NCI-H524 treated with DMSO at 0.1 percent for 48 hours (cell line): ENCODE results near the gene CAMTA1.
"Not testable (repeated sequence)": the region's sequence is repeated elsewhere in the genome, so short reads cannot be mapped to it uniquely, and the experiment has no call there.

ENCODE experiments used
- DNase-seq: peaks from one replicate; lab custom pipeline; 2025; lab: John Stamatoyannopoulos, UW

CAMTA1 gene

GRCh38 chr1:7589080-7589735 is 804.0 kb downstream of the CAMTA1 start:
- no peak for DNase-seq

- no peak for DNase-seq
Observed at GRCh38 chr1:7589774-7590425, 804.6 kb downstream of the CAMTA1 start.

GRCh38 chr1:7590426-7590790 is 805.2 kb downstream of the CAMTA1 start:
- no peak for DNase-seq

GRCh38 chr1:7591565-7591964 is 806.3 kb downstream of the CAMTA1 start:
- DNase-seq: no peak

- DNase-seq: no peak
Observed at GRCh38 chr1:7592120-7592798, 807.0 kb downstream of the CAMTA1 start.

GRCh38 chr1:7594002-7594713 is 808.9 kb downstream of the CAMTA1 start:
- no peak for DNase-seq

GRCh38 chr1:7594714-7595295 is 809.6 kb downstream of the CAMTA1 start:
- DNase-seq: no peak

- no peak for DNase-seq
Observed at GRCh38 chr1:7595336-7595735, 810.1 kb downstream of the CAMTA1 start.

GRCh38 chr1:7596126-7596965 is 811.1 kb downstream of the CAMTA1 start:
- DNase-seq: no peak

GRCh38 chr1:7598058-7598457 is 812.8 kb downstream of the CAMTA1 start:
- not testable (repeated sequence) for DNase-seq

- DNase-seq: not testable (repeated sequence)
Observed at GRCh38 chr1:7604906-7605305, 819.7 kb downstream of the CAMTA1 start.

- DNase-seq: no peak
Observed at GRCh38 chr1:7606096-7606495, 820.8 kb downstream of the CAMTA1 start.

GRCh38 chr1:7607097-7607496 is 821.8 kb downstream of the CAMTA1 start:
- DNase-seq: no peak

- DNase-seq: no peak
Observed at GRCh38 chr1:7608628-7609305, 823.5 kb downstream of the CAMTA1 start.

GRCh38 chr1:7609311-7609994 is 824.2 kb downstream of the CAMTA1 start:
- DNase-seq: no peak

GRCh38 chr1:7610106-7610731 is 825.0 kb downstream of the CAMTA1 start:
- no peak for DNase-seq

GRCh38 chr1:7610936-7611335 is 825.7 kb downstream of the CAMTA1 start:
- DNase-seq: no peak

GRCh38 chr1:7611421-7612010 is 826.3 kb downstream of the CAMTA1 start:
- DNase-seq: no peak

GRCh38 chr1:7613106-7613850 is 828.0 kb downstream of the CAMTA1 start:
- DNase-seq: no peak
